HEK293T (cell line): ENCODE data around the gene MYO1A.

Experiments
- BHLHE40 ChIP-seq: fragments of 450-650 bp; IDR thresholded peaks from 2 replicates; pipeline ENCODE4 v1.6.1; 2016; ENCODE audit warnings: mild to moderate bottlenecking, moderate library complexity, borderline replicate concordance
- FOXA1 ChIP-seq: fragments of 450-650 bp; IDR thresholded peaks from 2 replicates; pipeline ENCODE4 v1.6.1; 2016; ENCODE audit warnings: mild to moderate bottlenecking
- FOXK2 ChIP-seq: fragments of 450-650 bp; IDR thresholded peaks from 2 replicates; pipeline ENCODE4 v1.6.1; 2016; ENCODE audit warnings: mild to moderate bottlenecking
- FOXM1 ChIP-seq: fragments of 450-650 bp; IDR thresholded peaks from 2 replicates; pipeline ENCODE4 v1.6.1; 2017; ENCODE audit warnings: mild to moderate bottlenecking, borderline replicate concordance
- NFRKB ChIP-seq: fragments of 450-650 bp; IDR thresholded peaks from 2 replicates; pipeline ENCODE4 v1.6.1; 2016; ENCODE audit warnings: mild to moderate bottlenecking, moderate library complexity
- SUZ12 ChIP-seq: fragments of 450-650 bp; IDR thresholded peaks from 2 replicates; pipeline ENCODE4 v1.6.1; 2016; ENCODE audit warnings: mild to moderate bottlenecking
- TF ChIP-seq, protein P1 (sequence below): fragments of 450-650 bp; IDR thresholded peaks from 2 replicates; pipeline ENCODE4 v1.6.1; 2016

DNA sequence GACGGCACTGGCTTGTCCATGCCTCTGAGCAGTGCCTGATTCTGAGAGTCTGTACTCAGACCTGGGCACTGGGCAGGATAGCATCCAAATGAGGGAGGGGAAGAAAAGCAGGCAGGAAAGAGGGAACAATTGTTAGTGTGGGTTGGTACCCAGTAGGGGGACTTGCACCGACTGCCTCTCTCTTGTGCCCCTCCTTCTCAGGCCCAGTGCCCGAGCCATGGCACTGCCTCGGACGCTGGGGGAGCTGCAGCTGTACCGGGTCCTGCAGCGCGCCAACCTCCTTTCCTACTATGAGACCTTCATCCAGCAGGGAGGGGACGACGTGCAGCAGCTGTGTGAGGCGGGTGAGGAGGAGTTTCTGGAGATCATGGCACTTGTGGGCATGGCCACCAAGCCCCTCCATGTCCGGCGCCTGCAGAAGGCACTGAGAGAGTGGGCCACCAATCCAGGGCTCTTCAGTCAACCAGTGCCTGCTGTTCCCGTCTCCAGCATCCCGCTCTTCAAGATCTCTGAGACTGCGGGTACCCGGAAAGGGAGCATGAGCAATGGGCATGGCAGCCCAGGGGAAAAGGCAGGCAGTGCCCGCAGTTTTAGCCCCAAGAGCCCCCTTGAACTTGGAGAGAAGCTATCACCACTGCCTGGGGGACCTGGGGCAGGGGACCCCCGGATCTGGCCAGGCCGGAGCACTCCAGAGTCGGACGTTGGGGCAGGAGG is 41.2 kb upstream of the MYO1A start:
- TF ChIP-seq NFRKB (no peak), BHLHE40 (no peak), FOXA1 (no peak), FOXM1 (no peak), SUZ12 (no peak), FOXK2 (no peak)
- TF ChIP-seq, protein P1, sequence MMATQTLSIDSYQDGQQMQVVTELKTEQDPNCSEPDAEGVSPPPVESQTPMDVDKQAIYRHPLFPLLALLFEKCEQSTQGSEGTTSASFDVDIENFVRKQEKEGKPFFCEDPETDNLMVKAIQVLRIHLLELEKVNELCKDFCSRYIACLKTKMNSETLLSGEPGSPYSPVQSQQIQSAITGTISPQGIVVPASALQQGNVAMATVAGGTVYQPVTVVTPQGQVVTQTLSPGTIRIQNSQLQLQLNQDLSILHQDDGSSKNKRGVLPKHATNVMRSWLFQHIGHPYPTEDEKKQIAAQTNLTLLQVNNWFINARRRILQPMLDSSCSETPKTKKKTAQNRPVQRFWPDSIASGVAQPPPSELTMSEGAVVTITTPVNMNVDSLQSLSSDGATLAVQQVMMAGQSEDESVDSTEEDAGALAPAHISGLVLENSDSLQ, result no peak
